HG02571 (cell line): Measurements from ENCODE around the gene C17orf75.

Experiments used
- ATAC-seq: cut with Tn5 transposase; IDR thresholded peaks from one replicate; pipeline ENCODE4 v1.9.1; 2021; ENCODE audit warnings: mild to moderate bottlenecking, moderate library complexity; ENCODE audit not compliant: unreplicated experiment

Gene C17orf75

GRCh38 chr17:32278815-32279214, 63.2 kb downstream of the C17orf75 start:
- no peak for ATAC-seq
